GM18520 (cell line): ENCODE measurements around the gene TP73.

Experiments
- ATAC-seq: cut with Tn5 transposase; IDR thresholded peaks from one replicate; pipeline ENCODE4 v1.9.1; 2021; ENCODE audit not compliant: unreplicated experiment

Gene TP73

DNA sequence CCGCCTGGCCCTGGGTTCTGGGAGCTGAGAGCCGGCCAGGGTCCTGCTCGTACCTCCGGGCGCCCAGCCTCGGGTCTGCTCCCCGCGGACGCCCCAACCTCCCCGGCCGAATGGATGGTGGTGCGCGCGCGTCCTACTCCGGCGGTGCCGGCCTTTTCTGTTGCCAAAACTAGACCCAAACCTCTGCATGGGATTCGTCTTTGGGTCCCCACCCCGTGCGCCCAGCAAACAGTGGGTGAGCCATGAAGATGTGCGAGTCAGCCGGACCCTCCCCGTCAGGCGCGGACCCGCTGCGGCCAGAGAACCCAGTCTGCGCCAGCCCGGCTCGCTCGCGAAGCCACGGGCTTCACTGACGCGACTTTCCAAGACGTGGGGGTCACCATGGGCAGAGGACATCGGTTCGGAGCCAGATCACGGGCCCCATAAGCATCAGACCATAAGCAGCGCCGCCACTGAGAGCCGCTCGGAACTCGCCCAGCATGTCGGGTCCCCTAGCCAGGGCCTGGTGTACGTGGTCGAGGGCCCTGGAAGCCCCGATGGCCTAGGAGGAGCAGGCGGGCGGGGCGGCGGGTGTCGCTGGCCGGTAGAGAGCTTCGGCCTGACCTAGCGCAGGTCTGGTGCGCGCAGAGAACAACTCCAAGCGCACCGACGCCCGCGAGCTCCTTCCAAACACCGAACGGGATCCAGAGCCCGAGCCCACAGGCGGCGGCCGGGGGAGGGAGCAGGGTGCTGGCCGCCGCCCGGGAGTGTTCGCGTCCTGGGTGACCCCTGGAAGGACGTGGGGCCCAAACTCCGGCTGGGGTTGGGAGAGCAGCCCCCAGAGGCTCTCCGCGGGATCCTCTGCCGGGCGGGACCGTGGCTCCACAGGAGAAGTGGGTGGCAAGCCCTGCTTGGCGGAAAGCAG, 1.0 kb upstream of the TP73 start:
- no peak for ATAC-seq

DNA sequence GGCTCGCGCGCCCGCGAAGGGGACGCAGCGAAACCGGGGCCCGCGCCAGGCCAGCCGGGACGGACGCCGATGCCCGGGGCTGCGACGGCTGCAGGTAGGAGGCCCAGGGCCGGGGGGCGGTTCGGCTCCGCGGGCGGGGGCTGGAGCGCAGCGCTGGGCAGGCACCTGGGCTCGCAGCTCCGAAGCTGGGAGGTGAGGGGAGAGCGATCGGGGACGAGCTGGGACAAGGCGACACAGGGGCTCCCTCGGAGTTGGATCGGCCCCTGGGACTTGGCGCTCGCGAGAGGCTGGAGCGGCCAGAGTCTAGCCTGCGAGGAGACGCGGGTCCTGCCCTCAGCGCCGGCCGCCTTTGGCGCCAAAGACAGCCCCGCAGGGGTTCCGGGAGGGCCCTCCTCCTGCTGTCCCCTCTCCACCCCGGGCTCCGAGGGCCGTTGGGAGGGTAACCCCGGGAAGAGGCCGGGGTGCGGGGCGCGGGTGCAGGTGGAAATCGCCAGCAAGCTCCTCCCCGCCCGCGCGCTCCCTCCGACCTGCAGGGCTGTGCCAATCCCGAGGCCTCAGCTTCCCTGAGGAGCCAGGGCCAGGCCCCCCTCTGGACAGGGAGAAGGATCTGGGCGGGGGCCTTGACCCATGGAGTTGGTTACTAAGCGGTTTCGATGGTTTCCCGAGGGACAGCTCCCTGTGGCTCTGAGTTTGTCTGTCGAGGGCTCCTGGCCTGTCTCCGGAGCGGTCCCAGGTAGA, 401 bp downstream of the TP73 start:
- ATAC-seq, result no peak

GRCh38 chr1:3653286-3653618, 936 bp downstream of the TP73 start:
- ATAC-seq, result no peak

DNA sequence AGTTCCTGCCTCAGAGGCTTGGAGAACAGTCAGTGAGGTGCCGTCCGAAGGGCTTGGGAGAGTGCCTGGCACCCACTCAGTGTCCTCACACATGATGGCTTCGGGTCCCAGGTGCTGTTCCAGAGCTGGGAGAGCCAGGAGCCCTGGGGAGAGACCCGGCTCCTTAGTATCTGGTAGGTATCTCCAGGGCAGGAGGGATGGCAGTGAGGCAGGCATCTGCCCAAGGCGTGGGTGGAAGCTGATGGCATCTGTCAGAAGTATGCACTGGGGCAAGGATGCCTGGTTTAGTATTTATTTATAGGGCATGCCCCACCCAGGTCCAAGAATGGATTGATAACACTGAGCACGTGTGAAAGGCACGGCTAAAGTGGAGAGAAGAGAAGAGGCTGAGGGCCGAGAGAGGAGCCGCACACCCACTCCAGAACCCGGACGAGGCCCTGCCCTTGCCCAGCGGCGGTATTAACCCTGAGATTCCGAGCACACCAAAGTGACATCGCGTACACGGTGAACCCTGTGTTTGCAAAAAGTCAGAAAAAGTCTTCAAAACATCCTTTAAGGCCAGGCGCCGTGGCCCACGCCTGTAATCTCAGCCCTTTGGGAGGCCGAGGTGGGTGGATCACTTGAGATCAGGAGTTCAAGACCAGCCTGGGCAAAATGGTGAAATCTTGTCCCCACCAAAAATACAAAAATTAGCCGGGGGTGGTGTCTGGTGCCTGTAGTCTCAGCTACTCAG, 2.4 kb downstream of the TP73 start:
- ATAC-seq, result no peak

DNA sequence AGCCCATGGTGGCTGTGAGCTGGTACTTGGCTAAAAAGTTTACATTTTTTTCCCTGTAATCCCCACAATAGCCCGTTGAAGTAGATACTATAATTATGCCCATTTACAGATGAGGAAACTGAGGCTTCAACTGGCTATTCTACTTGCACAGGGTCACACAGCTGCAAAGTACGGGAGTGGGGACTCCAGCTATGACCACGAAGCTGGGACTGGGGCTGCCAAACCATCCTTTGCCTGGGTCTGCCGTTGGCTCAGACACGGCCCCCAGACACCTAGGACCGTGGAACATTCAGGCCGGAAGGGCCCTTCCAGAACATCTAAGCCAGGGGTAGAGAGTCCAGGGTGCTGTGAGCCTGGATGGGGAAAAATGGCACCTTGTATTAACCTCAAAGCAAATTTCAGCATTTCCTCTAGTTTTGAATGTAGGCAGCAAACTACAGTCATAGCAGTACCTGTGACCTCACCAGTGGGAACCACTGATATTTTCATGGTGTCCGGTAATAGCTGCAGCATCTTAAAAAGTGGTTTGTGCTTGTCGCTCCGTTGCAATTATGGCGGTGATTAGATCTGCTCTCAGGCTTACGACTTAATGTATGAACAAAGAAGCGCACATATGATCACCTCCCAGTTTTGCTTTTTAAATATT, 4.3 kb downstream of the TP73 start:
- ATAC-seq, result no peak

DNA sequence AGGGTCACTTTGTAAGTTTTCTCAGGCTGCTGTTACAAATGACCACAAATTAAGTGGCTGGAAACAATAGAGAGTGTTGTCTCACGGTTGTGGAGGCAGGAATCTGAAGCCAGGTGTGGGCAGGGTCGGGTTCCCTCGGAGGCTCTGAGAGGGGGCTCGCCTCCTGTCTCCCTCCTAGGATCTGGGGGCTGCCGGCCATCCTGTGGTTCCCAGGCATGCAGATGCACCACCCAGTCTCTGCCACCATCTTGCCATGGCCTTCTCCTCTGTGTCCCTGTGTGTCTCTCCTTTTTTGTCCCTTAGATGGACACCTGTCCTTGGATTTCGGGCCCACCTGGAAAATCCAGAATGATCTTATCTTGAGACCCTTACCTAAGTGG, 4.8 kb downstream of the TP73 start:
- no peak for ATAC-seq

DNA sequence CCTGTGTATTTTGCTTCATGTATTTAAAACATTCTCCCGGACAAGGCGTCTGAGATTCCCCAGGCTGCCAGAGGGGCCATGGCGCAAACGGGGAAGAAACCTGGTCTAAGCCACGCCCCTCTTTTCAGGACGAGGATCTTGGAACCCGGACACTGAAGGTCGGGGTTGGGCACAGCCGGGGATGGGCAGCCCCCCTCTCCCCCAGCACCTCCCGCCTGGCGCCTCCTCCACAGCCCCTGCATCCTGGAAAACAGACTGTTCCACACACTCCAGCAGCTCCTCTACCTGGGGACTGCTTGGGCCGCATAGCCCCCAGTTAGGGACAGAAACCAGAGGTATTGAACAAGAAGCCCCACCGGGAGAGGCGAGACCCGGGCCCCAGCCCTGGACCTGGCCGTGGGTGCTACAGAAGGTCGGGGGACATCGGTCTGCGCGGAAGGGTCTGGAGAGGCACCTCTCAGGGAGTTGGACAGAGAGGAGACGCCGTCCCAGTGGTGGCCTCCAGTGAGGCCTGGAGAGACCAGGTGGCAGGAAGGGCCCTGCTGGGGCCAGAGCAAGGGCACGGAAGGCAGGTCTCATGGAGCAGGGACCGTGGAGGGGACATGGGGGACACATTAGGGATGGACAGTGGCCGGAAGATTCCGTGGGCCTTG, 5.4 kb downstream of the TP73 start:
- no peak for ATAC-seq

- ATAC-seq, result no peak
These were observed 5.9 kb downstream of the TP73 start for GRCh38 chr1:3658231-3658615.

DNA sequence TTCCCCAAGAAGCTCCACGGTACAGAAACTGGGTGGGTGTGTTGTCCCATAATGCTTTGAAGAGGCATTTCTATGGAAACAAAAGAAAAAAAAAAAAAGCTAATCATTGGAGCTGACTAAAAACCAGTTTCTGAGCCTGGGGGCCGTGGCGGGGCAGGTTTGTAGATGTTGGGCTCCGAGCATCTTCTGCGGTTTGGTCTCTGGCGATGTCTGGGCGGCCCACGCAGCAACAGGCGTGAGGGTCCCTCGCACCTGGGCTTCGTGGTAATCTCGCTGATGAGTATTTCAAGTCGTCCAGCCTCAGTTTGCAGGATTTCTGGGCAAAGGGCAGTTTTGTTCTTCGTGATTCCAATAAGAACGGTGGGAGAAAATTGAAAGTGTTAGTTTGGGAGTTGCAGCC, 6.8 kb downstream of the TP73 start:
- ATAC-seq, result no peak

GRCh38 chr1:3660704-3661103, 8.4 kb downstream of the TP73 start:
- no peak for ATAC-seq

DNA sequence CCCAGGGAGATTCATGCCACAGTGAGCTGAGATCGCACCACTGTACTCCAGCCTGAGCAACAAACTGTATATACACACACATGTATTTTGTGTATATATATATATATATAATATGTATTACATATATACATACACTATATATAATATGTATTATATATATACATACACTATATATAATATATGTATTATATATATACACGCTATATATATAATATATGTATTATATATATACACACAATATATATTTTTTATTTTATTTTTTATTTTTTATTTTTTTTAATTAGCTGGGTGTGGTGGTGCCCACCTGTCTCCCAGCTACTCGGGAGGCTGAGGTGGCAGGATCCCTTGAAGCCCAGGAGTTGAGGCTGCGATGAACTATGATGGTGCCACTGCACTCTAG, 9.3 kb downstream of the TP73 start:
- no peak for ATAC-seq

DNA sequence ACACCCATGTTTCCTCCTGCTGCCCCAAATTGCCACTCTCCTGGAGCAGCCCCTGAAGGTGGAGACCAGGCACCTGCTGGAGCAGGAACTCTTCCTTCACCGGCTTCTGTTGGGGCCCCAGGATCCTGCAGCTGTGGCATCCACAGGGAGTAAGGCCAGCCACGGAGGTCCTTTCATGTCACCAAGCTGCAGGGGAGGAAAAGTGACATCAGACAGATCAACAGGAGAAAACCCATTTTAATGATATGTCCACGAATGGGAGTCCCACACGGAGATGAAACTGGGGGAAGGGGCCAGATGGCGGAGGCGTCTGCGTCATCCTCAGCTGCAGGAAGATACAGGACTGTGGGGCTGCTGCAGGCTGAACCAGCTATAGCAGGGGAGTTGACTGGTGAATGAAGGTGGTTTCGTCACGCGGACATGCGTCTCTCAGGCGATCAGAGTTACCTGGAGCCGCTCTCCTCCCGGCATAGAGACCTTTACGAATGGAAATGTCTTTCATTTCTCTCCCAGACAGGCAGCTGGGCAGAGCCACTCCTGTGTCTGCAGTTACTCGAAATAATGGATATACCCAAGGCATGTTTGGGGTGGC, 9.9 kb downstream of the TP73 start:
- no peak for ATAC-seq

DNA sequence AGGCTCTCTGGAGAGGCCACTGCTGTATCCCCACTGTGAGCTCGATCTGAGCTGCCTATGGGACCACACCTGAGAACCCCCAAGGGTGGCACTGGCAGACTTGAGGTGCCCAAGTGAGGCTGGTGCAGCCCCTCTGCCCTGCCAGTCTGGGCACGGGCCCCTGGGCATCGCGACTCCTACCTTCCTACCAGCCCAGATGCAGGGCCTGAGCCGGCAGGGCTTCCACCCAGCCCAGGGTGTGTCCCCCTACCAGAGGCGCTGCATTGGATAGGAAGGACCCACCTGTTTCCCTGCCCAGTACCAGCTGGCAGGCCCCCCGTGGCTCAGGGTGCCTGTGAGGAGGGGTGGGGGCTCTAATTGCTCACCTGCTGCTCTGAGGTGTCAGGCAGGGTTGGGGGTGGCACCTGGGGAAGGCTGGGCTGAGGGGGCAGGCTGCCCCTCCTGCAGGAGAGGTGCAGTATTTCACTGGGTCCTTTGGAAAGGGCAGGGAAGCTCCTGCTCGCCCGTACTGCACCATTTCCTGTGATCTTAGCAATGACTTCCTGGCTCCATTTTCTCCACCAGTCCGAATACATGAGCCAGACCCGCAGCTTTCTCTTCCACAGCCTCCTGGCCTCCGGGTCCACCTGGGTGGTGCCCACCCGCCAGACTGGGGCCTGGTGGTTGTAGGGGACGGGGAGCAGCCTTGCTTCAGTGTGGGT, 11.8 kb downstream of the TP73 start:
- no peak for ATAC-seq

- ATAC-seq, result no peak
These were observed 12.5 kb downstream of the TP73 start for GRCh38 chr1:3664700-3665375.

GRCh38 chr1:3668148-3668547, 15.8 kb downstream of the TP73 start:
- no peak for ATAC-seq

- ATAC-seq, result no peak
These were observed 16.4 kb downstream of the TP73 start for GRCh38 chr1:3668585-3669300.

DNA sequence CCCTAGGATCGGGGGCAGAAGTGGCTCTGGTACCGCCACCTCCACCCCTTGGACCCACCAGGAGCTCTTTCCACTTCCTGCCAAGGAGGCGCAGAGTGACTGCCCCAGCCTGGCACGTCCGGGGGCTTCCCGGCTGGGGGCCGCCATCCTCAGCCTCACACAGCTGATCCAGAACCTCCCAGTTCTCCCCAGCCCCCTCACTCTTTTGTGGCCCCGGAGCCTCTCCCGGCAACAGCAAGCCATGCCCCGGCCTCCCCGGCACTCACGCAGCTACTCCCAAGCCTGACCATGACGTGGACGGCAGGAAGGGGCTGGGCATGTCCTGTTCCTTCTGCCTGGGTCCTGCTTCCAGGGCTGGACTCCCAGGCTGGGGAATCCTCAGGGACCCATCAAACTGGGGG, 17.1 kb downstream of the TP73 start:
- no peak for ATAC-seq

- ATAC-seq, result no peak
These were observed 17.7 kb downstream of the TP73 start for GRCh38 chr1:3669971-3670431.
